Measurements from ENCODE around the gene KCTD13.
A peak's percentile ranks its signal among the peaks of the same experiment; 100 is the strongest.
"Not testable (repeated sequence)": the region's sequence is repeated elsewhere in the genome, so short reads cannot be mapped to it uniquely, and the experiment has no call there.

Gene KCTD13

GRCh38 chr16:29896841-29897240 is 29.2 kb downstream of the KCTD13 start:
- Mint-ChIP-seq H3K4me3 (no peak overlapping the region), H3K27ac (no peak overlapping the region), H3K36me3 (ENCODE audit: low read depth) (no peaks in the 10 kb centered on the region), H3K4me1 (ENCODE audit: low read depth) (peaks cover 18% of the 10 kb centered on the region), H3K9me3 (no peaks in the 10 kb centered on the region), H3K27me3 (peaks cover 46% of the 10 kb centered on the region)
- intact Hi-C loops (cut with micrococcal nuclease): no loop called here

GRCh38 chr16:29894352-29894751 is 31.7 kb downstream of the KCTD13 start:
- Mint-ChIP-seq H3K4me3 (no peak overlapping the region), H3K27me3 (peaks cover 30% of the 10 kb centered on the region), H3K4me1 (ENCODE audit: low read depth) (peaks cover 11% of the 10 kb centered on the region), H3K27ac (no peak overlapping the region), H3K36me3 (ENCODE audit: low read depth) (no peaks in the 10 kb centered on the region), H3K9me3 (no peaks in the 10 kb centered on the region)
- intact Hi-C loops (cut with micrococcal nuclease): no loop called here

GRCh38 chr16:29893553-29893952 is 32.5 kb downstream of the KCTD13 start:
- intact Hi-C loops (cut with micrococcal nuclease): no loop called here

GRCh38 chr16:29892458-29892813 is 33.6 kb downstream of the KCTD13 start:
- Mint-ChIP-seq H3K4me3 (no peak overlapping the region), H3K36me3 (ENCODE audit: low read depth) (no peaks in the 10 kb centered on the region), H3K9me3 (no peaks in the 10 kb centered on the region), H3K27me3 (peaks cover 11% of the 10 kb centered on the region), H3K4me1 (ENCODE audit: low read depth) (peaks cover 11% of the 10 kb centered on the region), H3K27ac (no peak overlapping the region)
- intact Hi-C loops (cut with micrococcal nuclease): no loop called here

More at GRCh38 chr16:29893553-29893952, 32.5 kb downstream of the KCTD13 start:
- H3K4me3 Mint-ChIP-seq: no peak overlapping the region
- no peaks in the 10 kb centered on the region for H3K9me3 Mint-ChIP-seq
- no peaks in the 10 kb centered on the region for H3K36me3 Mint-ChIP-seq (ENCODE audit: low read depth)
- H3K4me1 Mint-ChIP-seq (ENCODE audit: low read depth): peaks cover 11% of the 10 kb centered on the region
- H3K27ac Mint-ChIP-seq: no peak overlapping the region
- peaks cover 22% of the 10 kb centered on the region for H3K27me3 Mint-ChIP-seq

GRCh38 chr16:29891525-29892457 is 34.2 kb downstream of the KCTD13 start:
- H3K27me3 Mint-ChIP-seq: peaks cover 8% of the 10 kb centered on the region
- intact Hi-C loops (cut with micrococcal nuclease): no loop called here
- no peaks in the 10 kb centered on the region for H3K36me3 Mint-ChIP-seq (ENCODE audit: low read depth)

GRCh38 chr16:29889372-29889771 is 36.7 kb downstream of the KCTD13 start:
- H3K27me3 Mint-ChIP-seq; intact Hi-C loops (cut with micrococcal nuclease); H3K36me3 Mint-ChIP-seq (ENCODE audit: low read depth); H3K27ac Mint-ChIP-seq; H3K9me3 Mint-ChIP-seq; H3K4me3 Mint-ChIP-seq: not testable (repeated sequence)
- H3K4me1 Mint-ChIP-seq (ENCODE audit: low read depth): peaks cover 11% of the 10 kb centered on the region

More at GRCh38 chr16:29891525-29892457, 34.2 kb downstream of the KCTD13 start:
- Mint-ChIP-seq H3K4me3 (no peak overlapping the region), H3K9me3 (no peaks in the 10 kb centered on the region), H3K27ac (no peak overlapping the region), H3K4me1 (ENCODE audit: low read depth) (peaks cover 11% of the 10 kb centered on the region)

- no peaks in the 10 kb centered on the region for H3K36me3 Mint-ChIP-seq (ENCODE audit: low read depth)
- no peak overlapping the region for H3K4me3 Mint-ChIP-seq
- H3K4me1 Mint-ChIP-seq (ENCODE audit: low read depth): no peaks in the 10 kb centered on the region
- no peaks in the 10 kb centered on the region for H3K9me3 Mint-ChIP-seq
- peaks cover 13% of the 10 kb centered on the region for H3K27me3 Mint-ChIP-seq
- no peak overlapping the region for H3K27ac Mint-ChIP-seq
- intact Hi-C loops (cut with micrococcal nuclease): no loop called here
These were observed 42.0 kb downstream of the KCTD13 start for GRCh38 chr16:29883987-29884386.

GRCh38 chr16:29881050-29881449 is 45.0 kb downstream of the KCTD13 start:
- no peak overlapping the region for H3K4me3 Mint-ChIP-seq
- H3K27me3 Mint-ChIP-seq: peaks cover 38% of the 10 kb centered on the region
- H3K36me3 Mint-ChIP-seq (ENCODE audit: low read depth): no peaks in the 10 kb centered on the region
- H3K4me1 Mint-ChIP-seq (ENCODE audit: low read depth): peaks cover 19% of the 10 kb centered on the region
- intact Hi-C loops (cut with micrococcal nuclease): no loop called here
- no peak overlapping the region for H3K27ac Mint-ChIP-seq
- H3K9me3 Mint-ChIP-seq: peaks cover 9% of the 10 kb centered on the region

- Mint-ChIP-seq H3K27ac (no peak overlapping the region), H3K4me3 (no peak overlapping the region), H3K9me3 (peaks cover 9% of the 10 kb centered on the region), H3K4me1 (ENCODE audit: low read depth) (peaks cover 20% of the 10 kb centered on the region), H3K36me3 (ENCODE audit: low read depth) (no peaks in the 10 kb centered on the region), H3K27me3 (peaks cover 55% of the 10 kb centered on the region)
- intact Hi-C loops (cut with micrococcal nuclease): no loop called here
These were observed 47.9 kb downstream of the KCTD13 start for GRCh38 chr16:29878172-29878571.

- peaks cover 55% of the 10 kb centered on the region for H3K27me3 Mint-ChIP-seq
- H3K4me3 Mint-ChIP-seq: peak overlapping the region; percentile 72
- H3K9me3 Mint-ChIP-seq: peaks cover 9% of the 10 kb centered on the region
- no peak overlapping the region for H3K27ac Mint-ChIP-seq
- intact Hi-C loops (cut with micrococcal nuclease): no loop called here
- peaks cover 20% of the 10 kb centered on the region for H3K4me1 Mint-ChIP-seq (ENCODE audit: low read depth)
- no peaks in the 10 kb centered on the region for H3K36me3 Mint-ChIP-seq (ENCODE audit: low read depth)
These were observed 48.6 kb downstream of the KCTD13 start for GRCh38 chr16:29877266-29877961.

- Mint-ChIP-seq H3K4me3 (peak overlapping the region; percentile 72), H3K27ac (no peak overlapping the region), H3K9me3 (peaks cover 9% of the 10 kb centered on the region), H3K27me3 (peaks cover 55% of the 10 kb centered on the region), H3K36me3 (ENCODE audit: low read depth) (no peaks in the 10 kb centered on the region), H3K4me1 (ENCODE audit: low read depth) (peaks cover 20% of the 10 kb centered on the region)
- intact Hi-C loops (cut with micrococcal nuclease): no loop called here
These were observed 49.3 kb downstream of the KCTD13 start for GRCh38 chr16:29876594-29877249.

- H3K36me3 Mint-ChIP-seq (ENCODE audit: low read depth): no peaks in the 10 kb centered on the region
- peak overlapping the region; percentile 72 for H3K4me3 Mint-ChIP-seq
- intact Hi-C loops (cut with micrococcal nuclease): no loop called here
- peaks cover 55% of the 10 kb centered on the region for H3K27me3 Mint-ChIP-seq
- H3K27ac Mint-ChIP-seq: no peak overlapping the region
- peaks cover 20% of the 10 kb centered on the region for H3K4me1 Mint-ChIP-seq (ENCODE audit: low read depth)
- H3K9me3 Mint-ChIP-seq: peaks cover 9% of the 10 kb centered on the region
These were observed 49.8 kb downstream of the KCTD13 start for GRCh38 chr16:29876217-29876593.

- peaks cover 20% of the 10 kb centered on the region for H3K4me1 Mint-ChIP-seq (ENCODE audit: low read depth)
- intact Hi-C loops (cut with micrococcal nuclease): no loop called here
- H3K27me3 Mint-ChIP-seq: peaks cover 54% of the 10 kb centered on the region
- no peak overlapping the region for H3K27ac Mint-ChIP-seq
- no peak overlapping the region for H3K4me3 Mint-ChIP-seq
- peaks cover 9% of the 10 kb centered on the region for H3K9me3 Mint-ChIP-seq
- no peaks in the 10 kb centered on the region for H3K36me3 Mint-ChIP-seq (ENCODE audit: low read depth)
These were observed 50.8 kb downstream of the KCTD13 start for GRCh38 chr16:29875206-29875605.

GRCh38 chr16:29873319-29873718 is 52.7 kb downstream of the KCTD13 start:
- Mint-ChIP-seq H3K27ac (peak overlapping the region; percentile 26), H3K36me3 (ENCODE audit: low read depth) (no peaks in the 10 kb centered on the region), H3K4me1 (ENCODE audit: low read depth) (peaks cover 20% of the 10 kb centered on the region), H3K4me3 (no peak overlapping the region), H3K27me3 (peaks cover 42% of the 10 kb centered on the region), H3K9me3 (peaks cover 9% of the 10 kb centered on the region)
- intact Hi-C loops (cut with micrococcal nuclease): no loop called here
